GM13977 (cell line): ENCODE results near the gene FOXL2NB.

Experiments used
- DNase-seq: peaks from one replicate; pipeline ENCODE4 v3.0.0; 2012; ENCODE audit warnings: low spot score
- CTCF ChIP-seq: IDR thresholded peaks from 2 replicates; pipeline ENCODE4 v1.5.1; 2012; ENCODE audit warnings: mild to moderate bottlenecking, control low read depth; ENCODE audit not compliant: insufficient read depth; ENCODE audit errors: extremely low read depth, missing control alignments
- in situ Hi-C: fragments of 300-500 bp; cut with MboI; formaldehyde crosslinking; loops from one replicate; pipeline ENCODE4 v1.12.0; 2022; ENCODE audit warnings: low sequenced_read_pairs, low pct_unique_long_range_greater_than_20kb, mixed read lengths, inconsistent platforms; ENCODE audit not compliant: unreplicated experiment

Gene FOXL2NB

GRCh38 chr3:138935863-138936740 lies 10.9 kb upstream of the FOXL2NB start:
- in situ Hi-C loops: loop anchor here (25.0 kb wide), 2 partner anchors 376 to 474 kb away; no protein-coding TSS in a partner anchor
- peak; percentile 92 for DNase-seq
- peak; percentile 97 for TF ChIP-seq CTCF

DNA sequence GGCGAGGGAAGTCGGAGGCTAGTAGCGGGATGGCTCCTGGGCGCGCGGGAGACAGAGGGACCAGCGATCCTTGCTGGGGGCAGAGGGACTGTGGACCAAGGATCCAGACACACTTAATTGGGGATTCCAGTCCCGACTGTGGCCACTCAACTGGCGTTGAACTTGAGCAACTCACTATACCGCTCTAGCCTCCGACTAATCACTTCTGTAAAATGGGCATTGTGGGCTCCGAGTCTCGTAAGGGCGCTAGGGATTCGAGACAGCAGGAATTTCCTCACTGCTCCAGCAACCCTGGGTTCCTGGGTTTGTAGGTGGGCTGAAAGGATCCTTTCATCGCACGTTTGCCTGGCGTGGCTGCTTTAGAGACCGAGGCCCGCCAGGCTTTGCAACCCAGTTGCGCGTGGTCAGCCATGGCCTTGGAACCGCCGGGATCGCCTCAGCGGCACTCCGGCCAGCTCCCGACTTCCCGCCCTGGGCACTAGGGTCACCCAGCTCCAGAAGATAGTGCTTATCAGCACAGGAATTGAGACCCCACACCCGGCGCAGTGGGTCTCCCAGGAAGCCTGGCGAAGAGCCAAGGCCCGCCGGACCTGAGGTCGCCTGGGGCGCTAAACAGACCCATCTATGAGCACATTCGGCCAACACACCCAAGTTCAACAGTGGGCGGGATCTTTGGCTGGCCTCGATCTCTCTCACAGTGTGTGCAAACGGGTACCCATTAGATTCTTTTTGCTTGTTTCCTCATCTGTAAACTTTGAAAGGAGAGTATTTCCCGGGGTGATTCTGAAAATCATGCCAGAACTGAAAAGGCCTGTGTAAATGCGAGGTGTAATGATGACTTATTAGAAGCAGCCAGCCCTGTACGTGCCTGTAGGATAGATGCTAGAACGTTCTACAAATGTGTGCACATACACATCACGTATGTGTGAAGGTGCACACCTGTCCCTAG lies 10.0 kb upstream of the FOXL2NB start:
- no peak for TF ChIP-seq CTCF
- in situ Hi-C loops: loop anchor here (25.0 kb wide), 2 partner anchors 375 to 475 kb away; no protein-coding TSS in a partner anchor
- DNase-seq: no peak

DNA sequence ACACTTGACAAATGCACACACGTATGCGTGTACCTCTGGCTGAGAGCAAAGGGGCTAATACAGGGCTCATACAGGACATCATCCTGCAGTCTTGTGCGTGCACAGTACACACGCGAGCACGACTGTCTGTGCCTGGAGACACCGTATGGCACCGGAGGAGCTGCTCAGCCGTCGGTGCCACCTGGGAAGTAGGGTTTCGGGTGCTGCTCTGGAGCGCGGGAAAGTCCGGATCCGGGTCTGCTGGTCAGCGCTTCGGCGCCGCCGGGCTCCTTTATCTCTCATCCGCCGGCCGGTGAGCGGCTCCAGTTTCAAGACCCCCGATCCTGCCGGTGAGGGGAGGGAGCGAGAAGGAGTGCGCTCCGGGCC lies 9.3 kb upstream of the FOXL2NB start:
- TF ChIP-seq CTCF: no peak
- in situ Hi-C loops: loop anchor here (25.0 kb wide), 2 partner anchors 375 to 475 kb away; no protein-coding TSS in a partner anchor
- DNase-seq: no peak

DNA sequence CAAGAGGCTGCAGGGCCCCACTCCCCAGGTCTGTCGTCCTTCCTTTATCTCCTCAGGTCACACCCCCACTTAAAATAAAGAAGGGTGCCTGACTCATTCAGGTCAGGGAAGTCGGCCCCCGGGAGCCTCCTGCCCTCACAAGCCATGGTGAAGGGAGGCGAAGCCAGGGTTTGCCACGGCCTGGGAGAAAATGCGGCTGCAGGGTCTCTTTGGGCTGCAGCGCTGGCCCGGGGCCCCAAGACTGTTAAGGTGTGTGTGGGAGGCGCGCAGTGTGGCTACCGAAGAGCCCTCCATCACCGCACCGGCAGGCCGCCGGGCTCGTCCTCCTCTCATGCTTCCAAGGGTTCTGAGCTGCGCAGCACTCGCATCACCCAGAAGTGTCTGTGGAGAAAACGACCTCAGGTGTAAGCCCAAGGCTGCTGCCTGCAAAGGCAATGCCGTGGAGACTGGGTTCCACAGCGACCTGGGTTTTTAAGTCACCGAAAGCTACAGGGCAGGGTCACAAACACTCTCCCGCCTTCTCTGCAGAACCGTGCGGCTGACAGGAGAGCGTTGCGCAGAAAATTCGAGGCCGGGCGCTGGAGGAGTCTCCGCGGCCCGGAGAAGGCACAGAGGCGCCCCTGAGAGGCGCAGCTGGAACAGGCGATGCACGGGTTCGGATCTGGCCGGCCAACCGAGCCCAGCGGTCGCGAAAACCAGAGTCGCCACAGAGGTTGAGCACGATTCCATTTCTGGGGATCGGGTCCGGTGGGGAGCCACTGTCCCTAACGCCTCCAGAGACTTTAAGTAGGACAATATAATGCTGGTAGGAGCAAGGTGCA lies 8.8 kb upstream of the FOXL2NB start:
- DNase-seq: no peak
- in situ Hi-C loops: loop anchor here (25.0 kb wide), 2 partner anchors 374 to 476 kb away; no protein-coding TSS in a partner anchor
- TF ChIP-seq CTCF: no peak

- DNase-seq: no peak
- in situ Hi-C loops: loop anchor here (25.0 kb wide), 2 partner anchors 373 to 477 kb away; no protein-coding TSS in a partner anchor
- no peak for TF ChIP-seq CTCF
These were observed 8.0 kb upstream of the FOXL2NB start for GRCh38 chr3:138938877-138939560.
